ENCODE measurements around the gene WIPI1. TPM values are rescaled to one million over a fixed set of nuclear protein-coding genes. Genes with fewer than 3 reads are reported as not detected.
"Not testable (repeated sequence)": the region's sequence is repeated elsewhere in the genome, so short reads cannot be mapped to it uniquely, and the experiment has no call there.

The WIPI1 gene
- total RNA-seq, 1 donor from 2014 or later = 29.5 TPM

GRCh38 chr17:68379177-68379510 lies 78.2 kb downstream of the WIPI1 start:
- peaks cover 24% of the 10 kb centered on the region for H3K4me1 ChIP-seq
- no peaks in the 10 kb centered on the region for H3K9me3 Mint-ChIP-seq
- peak overlapping the region; percentile 7 for H3K4me2 ChIP-seq
- peaks cover 19% of the 10 kb centered on the region for H3F3A ChIP-seq (ENCODE audit: low read depth)
- H3K27ac Mint-ChIP-seq = no peak overlapping the region
- H4K20me1 ChIP-seq (ENCODE audit: low read depth) = no peaks in the 10 kb centered on the region
- H3K36me3 Mint-ChIP-seq = no peaks in the 10 kb centered on the region
- no peak overlapping the region for H2AFZ ChIP-seq (replicated peaks)
- H3K79me2 ChIP-seq (ENCODE audit: low read depth) = no peaks in the 10 kb centered on the region
- peak overlapping the region; percentile 71 for H3K4me3 Mint-ChIP-seq
- no peak for DNase-seq (ENCODE audit: low spot score)
- TF ChIP-seq EZH2 (IDR thresholded peaks at IDR 0.05) (no peak), CTCF (IDR thresholded peaks at IDR 0.05) (no peak), EZH2phosphoT487 (IDR thresholded peaks at IDR 0.05) (no peak)
- H3K27me3 ChIP-seq = no peaks in the 10 kb centered on the region
- no peaks in the 10 kb centered on the region for H3K36me3 ChIP-seq
- H3K4me3 ChIP-seq = no peak overlapping the region
- no peak overlapping the region for H3K27ac ChIP-seq
- H3K9me3 ChIP-seq (ENCODE audit: low read depth) = no peaks in the 10 kb centered on the region
- H3K27me3 Mint-ChIP-seq (ENCODE audit: insufficient read depth, low read depth) = no peaks in the 10 kb centered on the region
- H3K4me1 Mint-ChIP-seq = peaks cover 43% of the 10 kb centered on the region
- no peak overlapping the region for H3K9ac ChIP-seq

GRCh38 chr17:68378268-68379176 lies 78.8 kb downstream of the WIPI1 start:
- Histone ChIP-seq H2AFZ (replicated peaks) (peak overlapping the region; percentile 46), H3K9ac (no peak overlapping the region), H4K20me1 (ENCODE audit: low read depth) (no peaks in the 10 kb centered on the region), H3K4me2 (peak overlapping the region; percentile 7), H3K27me3 (no peaks in the 10 kb centered on the region), H3K36me3 (no peaks in the 10 kb centered on the region), H3F3A (ENCODE audit: low read depth) (peaks cover 19% of the 10 kb centered on the region), H3K27ac (no peak overlapping the region), H3K4me3 (no peak overlapping the region), H3K79me2 (ENCODE audit: low read depth) (no peaks in the 10 kb centered on the region), H3K9me3 (ENCODE audit: low read depth) (no peaks in the 10 kb centered on the region), H3K4me1 (peaks cover 24% of the 10 kb centered on the region)
- peak overlapping the region; percentile 91 for H3K27ac Mint-ChIP-seq
- H3K4me1 Mint-ChIP-seq = peaks cover 38% of the 10 kb centered on the region
- TF ChIP-seq CTCF (IDR thresholded peaks at IDR 0.05) = no peak
- TF ChIP-seq EZH2 (IDR thresholded peaks at IDR 0.05) = no peak
- no peak for TF ChIP-seq EZH2phosphoT487 (IDR thresholded peaks at IDR 0.05)
- H3K36me3 Mint-ChIP-seq = peaks cover 2% of the 10 kb centered on the region
- H3K4me3 Mint-ChIP-seq = peak overlapping the region; percentile 71
- peak; percentile 31 for DNase-seq (ENCODE audit: low spot score)
- no peaks in the 10 kb centered on the region for H3K27me3 Mint-ChIP-seq (ENCODE audit: insufficient read depth, low read depth)
- peaks cover 2% of the 10 kb centered on the region for H3K9me3 Mint-ChIP-seq

- Histone ChIP-seq H3K9me3 (ENCODE audit: low read depth) (no peaks in the 10 kb centered on the region), H3K4me2 (peak overlapping the region; percentile 7), H3F3A (ENCODE audit: low read depth) (peaks cover 19% of the 10 kb centered on the region), H3K9ac (no peak overlapping the region), H4K20me1 (ENCODE audit: low read depth) (no peaks in the 10 kb centered on the region), H3K4me1 (peaks cover 22% of the 10 kb centered on the region), H3K27me3 (no peaks in the 10 kb centered on the region), H3K4me3 (no peak overlapping the region), H3K79me2 (ENCODE audit: low read depth) (no peaks in the 10 kb centered on the region), H2AFZ (replicated peaks) (peak overlapping the region; percentile 46), H3K27ac (no peak overlapping the region), H3K36me3 (no peaks in the 10 kb centered on the region)
- Mint-ChIP-seq H3K27ac (peak overlapping the region; percentile 91), H3K4me1 (peaks cover 34% of the 10 kb centered on the region), H3K9me3 (peaks cover 5% of the 10 kb centered on the region), H3K27me3 (ENCODE audit: insufficient read depth, low read depth) (no peaks in the 10 kb centered on the region), H3K4me3 (no peak overlapping the region), H3K36me3 (peaks cover 3% of the 10 kb centered on the region)
- no peak for TF ChIP-seq EZH2 (IDR thresholded peaks at IDR 0.05)
- peak; percentile 18 for DNase-seq (ENCODE audit: low spot score)
Observed at GRCh38 chr17:68377771-68378267, 79.5 kb downstream of the WIPI1 start.

GRCh38 chr17:68376178-68376577 lies 81.1 kb downstream of the WIPI1 start:
- H3K27ac ChIP-seq; DNase-seq (ENCODE audit: low spot score); H3K4me3 Mint-ChIP-seq; H3K79me2 ChIP-seq (ENCODE audit: low read depth); H3K36me3 ChIP-seq; H3K27me3 Mint-ChIP-seq (ENCODE audit: insufficient read depth, low read depth); H3K36me3 Mint-ChIP-seq; H3K27me3 ChIP-seq; H2AFZ ChIP-seq (replicated peaks); H3K9ac ChIP-seq; H4K20me1 ChIP-seq (ENCODE audit: low read depth); H3K9me3 ChIP-seq (ENCODE audit: low read depth); H3K9me3 Mint-ChIP-seq; H3K4me3 ChIP-seq; H3K27ac Mint-ChIP-seq; H3K4me2 ChIP-seq: not testable (repeated sequence)
- peaks cover 27% of the 10 kb centered on the region for H3K4me1 Mint-ChIP-seq
- Histone ChIP-seq H3F3A (ENCODE audit: low read depth) (peaks cover 19% of the 10 kb centered on the region), H3K4me1 (peaks cover 17% of the 10 kb centered on the region)
